ENCODE measurements around the gene EMC1. TPM values are rescaled to one million over a fixed set of nuclear protein-coding genes. Genes with fewer than 3 reads are reported as not detected.
A peak's percentile ranks its signal among the peaks of the same experiment; 100 is the strongest.

The EMC1 gene
- total and polyA plus RNA-seq, 2 experiments from 2014 or later, result 25.0 to 37.0 TPM

DNA sequence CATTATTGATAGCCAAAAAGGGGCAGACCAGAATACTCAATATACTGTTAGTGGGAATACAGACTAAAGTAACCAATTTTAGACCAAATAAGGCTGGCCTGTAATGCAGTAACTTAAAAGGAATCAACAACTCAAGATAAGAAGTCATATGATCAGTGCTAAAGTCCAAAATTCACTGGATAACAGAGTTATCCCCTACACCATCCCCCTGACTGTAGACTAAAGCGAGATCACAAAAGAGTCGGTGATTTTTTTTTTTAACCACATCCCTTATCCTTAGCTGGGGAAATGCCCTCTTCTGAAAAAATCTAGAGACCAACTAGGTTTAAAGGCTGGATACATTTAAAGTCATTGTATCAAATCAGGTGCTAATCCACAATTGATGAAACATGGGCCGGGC lies 48.9 kb downstream of the EMC1 start:
- TF ChIP-seq, protein P1, sequence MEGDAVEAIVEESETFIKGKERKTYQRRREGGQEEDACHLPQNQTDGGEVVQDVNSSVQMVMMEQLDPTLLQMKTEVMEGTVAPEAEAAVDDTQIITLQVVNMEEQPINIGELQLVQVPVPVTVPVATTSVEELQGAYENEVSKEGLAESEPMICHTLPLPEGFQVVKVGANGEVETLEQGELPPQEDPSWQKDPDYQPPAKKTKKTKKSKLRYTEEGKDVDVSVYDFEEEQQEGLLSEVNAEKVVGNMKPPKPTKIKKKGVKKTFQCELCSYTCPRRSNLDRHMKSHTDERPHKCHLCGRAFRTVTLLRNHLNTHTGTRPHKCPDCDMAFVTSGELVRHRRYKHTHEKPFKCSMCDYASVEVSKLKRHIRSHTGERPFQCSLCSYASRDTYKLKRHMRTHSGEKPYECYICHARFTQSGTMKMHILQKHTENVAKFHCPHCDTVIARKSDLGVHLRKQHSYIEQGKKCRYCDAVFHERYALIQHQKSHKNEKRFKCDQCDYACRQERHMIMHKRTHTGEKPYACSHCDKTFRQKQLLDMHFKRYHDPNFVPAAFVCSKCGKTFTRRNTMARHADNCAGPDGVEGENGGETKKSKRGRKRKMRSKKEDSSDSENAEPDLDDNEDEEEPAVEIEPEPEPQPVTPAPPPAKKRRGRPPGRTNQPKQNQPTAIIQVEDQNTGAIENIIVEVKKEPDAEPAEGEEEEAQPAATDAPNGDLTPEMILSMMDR (IDR thresholded peaks at IDR 0.05; ENCODE audit: low read depth, low read length), result no peak
- no peaks in the 10 kb centered on the region for H3K27me3 ChIP-seq
- peak overlapping the region; percentile 93 for H3K27ac ChIP-seq
- no peaks in the 10 kb centered on the region for H3K9me3 ChIP-seq (ENCODE audit: low read depth)
- DNase-seq (ENCODE audit: low read depth in 1 of 2, low spot score in 1 of 2), result no peak
- H3K4me3 ChIP-seq, result no peak overlapping the region
- peaks cover 60% of the 10 kb centered on the region for H3K4me1 ChIP-seq (ENCODE audit: low read depth)
- H3K36me3 ChIP-seq, result peaks cover 28% of the 10 kb centered on the region

DNA sequence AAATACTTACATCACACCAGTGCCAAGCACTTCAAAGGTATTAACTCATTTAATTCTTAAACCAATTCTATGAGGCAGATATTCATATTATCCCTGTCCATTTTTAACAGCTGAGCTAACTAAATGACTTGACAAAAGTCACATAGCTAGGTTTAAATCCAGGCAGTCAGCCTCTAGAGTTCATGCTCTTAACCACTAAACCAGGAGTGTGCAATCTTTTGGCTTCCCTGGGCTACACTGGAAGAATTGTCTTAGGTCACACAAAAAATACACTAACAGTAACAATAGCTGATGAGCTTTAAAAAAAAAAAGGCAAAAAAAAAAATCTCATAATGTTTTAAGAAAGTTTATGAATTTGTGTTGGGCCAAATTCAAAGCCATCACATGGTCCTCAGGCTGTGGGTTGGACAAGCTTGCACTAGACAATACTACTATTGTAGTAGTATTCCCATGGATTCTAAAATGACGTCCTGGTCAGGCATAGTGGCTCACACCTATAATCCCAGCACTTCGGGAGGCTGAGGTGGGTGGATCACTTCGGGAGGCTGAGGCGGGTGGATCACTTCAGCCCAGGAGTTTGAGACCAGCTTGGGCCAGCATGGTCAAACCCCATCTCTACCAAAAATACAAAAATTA lies 51.2 kb downstream of the EMC1 start:
- Histone ChIP-seq H3K4me3 (no peak overlapping the region), H3K27ac (peak overlapping the region; percentile 93), H3K36me3 (peaks cover 50% of the 10 kb centered on the region), H3K4me1 (ENCODE audit: low read depth) (peaks cover 44% of the 10 kb centered on the region), H3K9me3 (ENCODE audit: low read depth) (no peaks in the 10 kb centered on the region), H3K27me3 (no peaks in the 10 kb centered on the region)
- TF ChIP-seq, protein P1 (IDR thresholded peaks at IDR 0.05; ENCODE audit: low read depth, low read length), result no peak
- no peak for DNase-seq (ENCODE audit: low read depth in 1 of 2, low spot score in 1 of 2)

DNA sequence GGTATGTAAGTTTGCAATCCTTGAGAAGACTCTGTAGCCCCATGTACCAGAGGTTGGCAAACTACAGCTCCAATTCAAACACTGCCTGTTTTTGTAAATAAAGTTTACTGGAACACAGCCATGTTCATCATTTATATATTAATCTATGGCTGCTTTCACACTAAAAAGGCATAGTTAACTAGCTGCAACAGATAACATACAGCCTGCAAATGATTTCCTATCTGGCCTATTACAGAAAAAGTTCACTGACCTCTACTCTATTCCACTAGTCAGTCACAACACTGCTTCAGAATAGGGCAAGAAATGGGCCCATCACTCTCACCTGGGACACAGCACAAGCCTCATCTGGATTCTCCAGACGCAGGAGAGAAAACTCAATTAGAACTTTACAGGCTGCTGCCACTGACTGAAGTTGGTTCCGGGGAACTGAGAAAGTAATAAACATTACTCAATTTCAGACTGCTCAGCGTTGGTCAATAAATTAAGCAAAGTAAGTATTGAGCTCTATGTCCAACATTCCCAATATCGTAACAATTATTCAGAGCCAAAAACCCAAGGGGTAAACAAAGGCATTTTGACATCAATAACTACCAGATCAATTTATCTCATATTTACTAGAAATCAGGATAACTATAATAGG lies 51.9 kb downstream of the EMC1 start:
- Histone ChIP-seq H3K4me1 (ENCODE audit: low read depth) (peaks cover 44% of the 10 kb centered on the region), H3K9me3 (ENCODE audit: low read depth) (no peaks in the 10 kb centered on the region), H3K4me3 (no peak overlapping the region), H3K27me3 (no peaks in the 10 kb centered on the region), H3K36me3 (peaks cover 55% of the 10 kb centered on the region), H3K27ac (peak overlapping the region; percentile 93)
- TF ChIP-seq, protein P1 (IDR thresholded peaks at IDR 0.05; ENCODE audit: low read depth, low read length), result no peak
- DNase-seq (ENCODE audit: low read depth in 1 of 2, low spot score in 1 of 2), result no peak

DNA sequence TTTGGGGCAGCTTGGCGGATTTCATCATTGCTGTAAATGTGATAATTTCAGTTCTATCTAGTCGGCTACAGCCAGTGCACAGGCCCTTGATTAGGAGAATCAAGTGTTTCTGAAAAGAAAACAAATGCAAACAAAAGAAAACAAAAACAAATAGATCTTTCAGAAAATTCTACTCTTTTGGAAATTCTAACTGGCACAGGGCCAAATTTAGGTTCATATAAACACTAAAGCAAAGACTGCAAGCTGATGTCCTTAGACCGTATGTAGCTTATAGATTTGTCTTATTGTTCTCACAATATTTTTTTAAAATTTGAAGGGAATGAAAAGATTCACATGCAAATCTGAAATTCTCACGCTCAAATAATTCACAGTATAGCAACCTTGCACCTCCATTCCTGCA lies 52.5 kb downstream of the EMC1 start:
- H3K4me3 ChIP-seq, result no peak overlapping the region
- no peaks in the 10 kb centered on the region for H3K27me3 ChIP-seq
- H3K4me1 ChIP-seq (ENCODE audit: low read depth), result peaks cover 44% of the 10 kb centered on the region
- H3K36me3 ChIP-seq, result peaks cover 61% of the 10 kb centered on the region
- no peak for DNase-seq (ENCODE audit: low read depth in 1 of 2, low spot score in 1 of 2)
- TF ChIP-seq, protein P1 (IDR thresholded peaks at IDR 0.05; ENCODE audit: low read depth, low read length), result no peak
- no peaks in the 10 kb centered on the region for H3K9me3 ChIP-seq (ENCODE audit: low read depth)
- peak overlapping the region; percentile 93 for H3K27ac ChIP-seq

DNA sequence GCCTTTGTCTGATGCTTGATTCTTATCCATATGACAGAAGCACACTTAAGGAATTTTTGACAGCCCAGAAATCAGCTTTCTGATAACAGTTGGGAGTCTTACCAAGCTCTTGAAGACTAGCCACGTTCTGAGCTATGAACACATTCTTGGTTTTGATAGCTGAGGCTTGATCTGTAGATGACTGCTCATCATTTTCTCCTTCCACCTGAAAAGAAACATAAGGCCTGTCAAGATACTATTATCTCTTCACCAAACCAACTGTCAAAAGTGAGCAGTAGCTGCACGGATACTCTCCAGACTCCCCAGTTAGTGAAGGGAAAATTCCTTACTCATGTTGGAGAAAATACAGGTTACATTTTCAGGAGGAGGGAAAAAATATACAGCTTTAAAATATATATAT lies 53.5 kb downstream of the EMC1 start:
- peak in 1 of 2 donors; percentile 49 for DNase-seq (ENCODE audit: low read depth in 1 of 2, low spot score in 1 of 2)
- H3K27me3 ChIP-seq, result no peaks in the 10 kb centered on the region
- TF ChIP-seq, protein P1 (IDR thresholded peaks at IDR 0.05; ENCODE audit: low read depth, low read length), result no peak
- H3K9me3 ChIP-seq (ENCODE audit: low read depth), result no peaks in the 10 kb centered on the region
- H3K36me3 ChIP-seq, result peaks cover 71% of the 10 kb centered on the region
- H3K27ac ChIP-seq, result peak overlapping the region; percentile 93
- no peak overlapping the region for H3K4me3 ChIP-seq
- peaks cover 44% of the 10 kb centered on the region for H3K4me1 ChIP-seq (ENCODE audit: low read depth)
